Epithelial cell of proximal tubule (primary cell): ENCODE data around the gene TANC1. TPM values are rescaled to one million over a fixed set of nuclear protein-coding genes. Genes with fewer than 3 reads are reported as not detected.

ENCODE experiments used
- DNase-seq: peaks from one replicate; pipeline ENCODE4 v3.0.0-alpha.2; 2011; ENCODE audit warnings: low read depth
- H3K4me3 ChIP-seq: 2 replicates; pipeline ENCODE4 v1.5.1; 2011; ENCODE audit warnings: low read depth, mild to moderate bottlenecking, low read length
- CTCF ChIP-seq: conservative IDR thresholded peaks from 2 replicates; pipeline ENCODE4 v1.5.1; 2012; ENCODE audit warnings: low read depth, mild to moderate bottlenecking, low read length
- total RNA-seq: library from RNA; depleted of rRNA; stranded (reverse); fragments of >200 nt; gene quantifications from 2 replicates; pipeline ENCODE4 v1.2.3, GENCODE V29; 2015

The TANC1 gene
- total RNA-seq, 1 donor from 2014 or later = 14.3 TPM

GRCh38 chr2:158975271-158975921, 7.0 kb downstream of the TANC1 start:
- H3K4me3 ChIP-seq = no peak overlapping the region
- TF ChIP-seq CTCF = no peak
- DNase-seq = no peak

- no peak overlapping the region for H3K4me3 ChIP-seq
- no peak for TF ChIP-seq CTCF
- DNase-seq = no peak
These were observed 11.3 kb downstream of the TANC1 start for GRCh38 chr2:158979772-158980171.

- no peak overlapping the region for H3K4me3 ChIP-seq
- TF ChIP-seq CTCF = no peak
- no peak for DNase-seq
These were observed 16.2 kb downstream of the TANC1 start for GRCh38 chr2:158984604-158985135.

- no peak for DNase-seq
- H3K4me3 ChIP-seq = no peak overlapping the region
- TF ChIP-seq CTCF = no peak
These were observed 20.1 kb downstream of the TANC1 start for GRCh38 chr2:158988501-158988900.

- H3K4me3 ChIP-seq = no peak overlapping the region
- DNase-seq = no peak
- no peak for TF ChIP-seq CTCF
These were observed 20.7 kb downstream of the TANC1 start for GRCh38 chr2:158989165-158989564.

GRCh38 chr2:158990397-158991214, 22.2 kb downstream of the TANC1 start:
- no peak for TF ChIP-seq CTCF
- peak; percentile 94 for DNase-seq
- no peak overlapping the region for H3K4me3 ChIP-seq
